Measurements from ENCODE around the gene NXN.

Gene NXN

GRCh38 chr17:1002412-1002753 lies 22.8 kb upstream of the NXN start:
- H3K9me2 ChIP-seq (replicated peaks; ENCODE audit: control insufficient read depth, low read length) = no peaks in the 10 kb centered on the region
- no peak overlapping the region for H3K27ac ChIP-seq (ENCODE audit: low read depth, low read length)
- no peaks in the 10 kb centered on the region for H3K27me3 ChIP-seq (ENCODE audit: control insufficient read depth, low read length)
- peaks cover 27% of the 10 kb centered on the region for H3F3A ChIP-seq (ENCODE audit: control insufficient read depth, insufficient read depth)
- H3K4me1 ChIP-seq (ENCODE audit: control insufficient read depth, low read length) = peaks cover 19% of the 10 kb centered on the region
- no peak overlapping the region for H3K4me2 ChIP-seq (ENCODE audit: low read length)
- H3K36me3 ChIP-seq (ENCODE audit: control insufficient read depth, low read length) = peaks cover 82% of the 10 kb centered on the region
- H3K79me2 ChIP-seq (ENCODE audit: control insufficient read depth, low read length) = peaks cover 24% of the 10 kb centered on the region
- no peak for TF ChIP-seq CTCF (IDR thresholded peaks at IDR 0.05; ENCODE audit: low read depth, low read length, poor library complexity, severe bottlenecking)
- no peak for TF ChIP-seq EZH2phosphoT487 (IDR thresholded peaks at IDR 0.05; ENCODE audit: borderline replicate concordance, low read length)
- H3K4me3 ChIP-seq (ENCODE audit: low read length) = no peak overlapping the region
- peaks cover 20% of the 10 kb centered on the region; the same call in 1 of the 2 replicates for H4K20me1 ChIP-seq (ENCODE audit: control insufficient read depth, insufficient read depth, low read depth, low read length)
- H3K9me3 ChIP-seq (ENCODE audit: control insufficient read depth, insufficient read depth, low read length) = no peaks in the 10 kb centered on the region

GRCh38 chr17:1001640-1002411 lies 22.2 kb upstream of the NXN start:
- Histone ChIP-seq H4K20me1 (ENCODE audit: control insufficient read depth, insufficient read depth, low read depth, low read length) (peaks cover 20% of the 10 kb centered on the region; the same call in 1 of the 2 replicates), H3F3A (ENCODE audit: control insufficient read depth, insufficient read depth) (peaks cover 27% of the 10 kb centered on the region), H3K4me2 (ENCODE audit: low read length) (no peak overlapping the region), H3K27me3 (ENCODE audit: control insufficient read depth, low read length) (no peaks in the 10 kb centered on the region), H3K9me3 (ENCODE audit: control insufficient read depth, insufficient read depth, low read length) (no peaks in the 10 kb centered on the region), H3K79me2 (ENCODE audit: control insufficient read depth, low read length) (peaks cover 29% of the 10 kb centered on the region), H3K4me3 (ENCODE audit: low read length) (no peak overlapping the region), H3K36me3 (ENCODE audit: control insufficient read depth, low read length) (peaks cover 82% of the 10 kb centered on the region), H3K4me1 (ENCODE audit: control insufficient read depth, low read length) (peaks cover 19% of the 10 kb centered on the region), H3K9me2 (replicated peaks; ENCODE audit: control insufficient read depth, low read length) (no peaks in the 10 kb centered on the region), H3K27ac (ENCODE audit: low read depth, low read length) (no peak overlapping the region)
- no peak for TF ChIP-seq EZH2phosphoT487 (IDR thresholded peaks at IDR 0.05; ENCODE audit: borderline replicate concordance, low read length)
- no peak for TF ChIP-seq CTCF (IDR thresholded peaks at IDR 0.05; ENCODE audit: low read depth, low read length, poor library complexity, severe bottlenecking)

- Histone ChIP-seq H3K4me2 (ENCODE audit: low read length) (no peak overlapping the region), H3K27me3 (ENCODE audit: control insufficient read depth, low read length) (no peaks in the 10 kb centered on the region), H3K79me2 (ENCODE audit: control insufficient read depth, low read length) (peaks cover 29% of the 10 kb centered on the region), H3F3A (ENCODE audit: control insufficient read depth, insufficient read depth) (peaks cover 27% of the 10 kb centered on the region), H3K4me1 (ENCODE audit: control insufficient read depth, low read length) (peaks cover 22% of the 10 kb centered on the region), H3K4me3 (ENCODE audit: low read length) (no peak overlapping the region), H4K20me1 (ENCODE audit: control insufficient read depth, insufficient read depth, low read depth, low read length) (peaks cover 20% of the 10 kb centered on the region; the same call in 1 of the 2 replicates), H3K9me3 (ENCODE audit: control insufficient read depth, insufficient read depth, low read length) (no peaks in the 10 kb centered on the region), H3K9me2 (replicated peaks; ENCODE audit: control insufficient read depth, low read length) (no peaks in the 10 kb centered on the region), H3K36me3 (ENCODE audit: control insufficient read depth, low read length) (peaks cover 74% of the 10 kb centered on the region), H3K27ac (ENCODE audit: low read depth, low read length) (no peak overlapping the region)
- no peak for TF ChIP-seq CTCF (IDR thresholded peaks at IDR 0.05; ENCODE audit: low read depth, low read length, poor library complexity, severe bottlenecking)
- no peak for TF ChIP-seq EZH2phosphoT487 (IDR thresholded peaks at IDR 0.05; ENCODE audit: borderline replicate concordance, low read length)
Measured at GRCh38 chr17:1000597-1001461, 21.3 kb upstream of the NXN start.
